K562 (cell line): ENCODE results near the gene OXT. TPM values are rescaled to one million over a fixed set of nuclear protein-coding genes. Genes with fewer than 3 reads are reported as not detected.

ENCODE experiments used
- BCLAF1 ChIP-seq, 2 experiments: fragments of 450-650 bp in 1 of 2; IDR thresholded peaks; 2 replicates each; pipeline ENCODE4 v1.6.1; 2011 to 2017; ENCODE audit warnings: low read depth in 2 of 2, antibody characterized with exemption in 1 of 2, borderline replicate concordance in 1 of 2, low read length in 1 of 2, mild to moderate bottlenecking in 1 of 2, mixed read lengths in 1 of 2; ENCODE audit not compliant: control insufficient read depth in 1 of 2
- FOXP1 ChIP-seq: sonication (generic); formaldehyde crosslinking; IDR thresholded peaks from 2 replicates; pipeline ENCODE4 v1.8.0; 2022; ENCODE audit warnings: mild to moderate bottlenecking, missing genetic modification reagents
- MLX ChIP-seq, 2 experiments: fragments of 450-650 bp in 1 of 2; sonication (generic) in 1 of 2; formaldehyde crosslinking; conservative IDR thresholded peaks; 2 replicates each; pipeline versions ENCODE4 v1.4.0 to v1.8.1; 2020 to 2022; ENCODE audit warnings: mild to moderate bottlenecking in 1 of 2, missing genetic modification reagents in 1 of 2
- NCOR1 ChIP-seq: fragments of 450-650 bp; IDR thresholded peaks from 2 replicates; pipeline ENCODE4 v1.6.1; 2016; ENCODE audit warnings: mild to moderate bottlenecking, moderate library complexity
- NR2C1 ChIP-seq, 2 experiments: fragments of 450-650 bp; IDR thresholded peaks; 2 replicates each; pipeline ENCODE4 v1.6.1; 2017; ENCODE audit warnings: mild to moderate bottlenecking in 2 of 2, antibody characterized with exemption in 1 of 2, inconsistent platforms in 1 of 2, missing compliant biosample characterization in 1 of 2, missing genetic modification characterization in 1 of 2
- PKNOX1 ChIP-seq: fragments of 450-650 bp; IDR thresholded peaks from 2 replicates; pipeline ENCODE4 v1.6.1; 2016
- PRDM10 ChIP-seq: fragments of 450-650 bp; IDR thresholded peaks from 2 replicates; pipeline ENCODE4 v1.6.1; 2018; ENCODE audit not compliant: partially characterized antibody
- SMARCA4 ChIP-seq: fragments of 450-650 bp; IDR thresholded peaks from 2 replicates; pipeline ENCODE4 v1.6.1; 2016
- U2AF2 ChIP-seq: fragments of 200-400 bp; formaldehyde crosslinking; optimal IDR thresholded peaks from 2 replicates; pipeline ENCODE3; 2017; ENCODE audit warnings: low read depth, mild to moderate bottlenecking, low read length
- ZNF316 ChIP-seq: fragments of 450-650 bp; IDR thresholded peaks from 2 replicates; pipeline ENCODE4 v1.6.1; 2016
- ZNF324 ChIP-seq: fragments of 250-450 bp; sonication (Bioruptor Pico); IDR thresholded peaks from 2 replicates; pipeline ENCODE4 v1.4.0; 2020; ENCODE audit warnings: mild to moderate bottlenecking
- ZNF431 ChIP-seq: sonication (generic); formaldehyde crosslinking; IDR thresholded peaks from 2 replicates; pipeline ENCODE4 v1.8.0; 2022; ENCODE audit warnings: mild to moderate bottlenecking, missing genetic modification reagents
- ZNF707 ChIP-seq: fragments of 250-450 bp; sonication (Bioruptor Pico); conservative IDR thresholded peaks from 2 replicates; pipeline ENCODE4 v1.8.0; 2022; ENCODE audit warnings: inconsistent platforms, mild to moderate bottlenecking, moderate library complexity
- polyA plus RNA-seq, 8 experiments: library from polyadenylated mRNA; depleted of rRNA in 4 of 8; stranded (reverse) in 5 of 8; unstranded in 3 of 8; fragments of >200 nt; fragmentation: Nextera tagmentation in 2 of 8; fragmentation: Illumina TruSeq in 1 of 8; extraction: Ambion mirVana in 2 of 8; extraction: Trizol in 1 of 8; gene quantifications; 2 replicates each; pipeline versions ENCODE4 v1.2.1 to v1.2.3, GENCODE V29; 2011 to 2014; ENCODE audit warnings: inconsistent platforms in 1 of 8, missing spikeins in 1 of 8
- total RNA-seq, 7 experiments: library from RNA; depleted of rRNA in 6 of 7; stranded (reverse); fragments of >200 nt in 6 of 7; fragmentation: Illumina TruSeq in 2 of 7; extraction: Trizol in 2 of 7; gene quantifications; 2 replicates each; pipeline versions ENCODE4 v1.2.1 to v1.2.3, GENCODE V29; 2011 to 2021; ENCODE audit warnings: low replicate concordance in 1 of 7

The OXT gene
- total and polyA plus RNA-seq, 9 of the 15 experiments (the other 6 are each of a cell fraction or from before 2014, with no cell fraction given) = not detected

GRCh38 chr20:3077618-3078134, 6.3 kb downstream of the OXT start (continued):
- peak; percentile 29 for TF ChIP-seq PRDM10
- TF ChIP-seq ZNF431 (CRISPR knock-in tag) = no peak
- TF ChIP-seq PKNOX1 = peak; percentile 26
- peak; percentile 47 for TF ChIP-seq NCOR1
- peak; percentile 91 for TF ChIP-seq ZNF316
- no peak for TF ChIP-seq NR2C1 (IDR thresholded peaks at IDR 0.05)
- TF ChIP-seq NR2C1 (tag; IDR thresholded peaks at IDR 0.05) = no peak
- no peak for TF ChIP-seq U2AF2
- TF ChIP-seq SMARCA4 = peak; percentile 71
- TF ChIP-seq ZNF324 = no peak
- no peak for TF ChIP-seq BCLAF1 (IDR thresholded peaks at IDR 0.05; ENCODE audit: borderline replicate concordance in 1 of 2, control insufficient read depth in 1 of 2, low read depth in 2 of 2, low read length in 1 of 2)
- no peak for TF ChIP-seq MLX (CRISPR knock-in tag; conservative IDR thresholded peaks at IDR 0.05)
- no peak for TF ChIP-seq ZNF707 (CRISPR knock-in tag)
- TF ChIP-seq FOXP1 (CRISPR knock-in tag) = no peak
